ENCODE measurements around the gene TBC1D22B. TPM values are rescaled to one million over a fixed set of nuclear protein-coding genes. Genes with fewer than 3 reads are reported as not detected.
"Not testable (repeated sequence)": the region's sequence is repeated elsewhere in the genome, so short reads cannot be mapped to it uniquely, and the experiment has no call there.

TBC1D22B gene
- total and polyA plus RNA-seq, 9 of the 15 experiments (the other 6 are each of a cell fraction or from before 2014, with no cell fraction given): 4.8 to 24.2 (median 13.5) TPM

DNA sequence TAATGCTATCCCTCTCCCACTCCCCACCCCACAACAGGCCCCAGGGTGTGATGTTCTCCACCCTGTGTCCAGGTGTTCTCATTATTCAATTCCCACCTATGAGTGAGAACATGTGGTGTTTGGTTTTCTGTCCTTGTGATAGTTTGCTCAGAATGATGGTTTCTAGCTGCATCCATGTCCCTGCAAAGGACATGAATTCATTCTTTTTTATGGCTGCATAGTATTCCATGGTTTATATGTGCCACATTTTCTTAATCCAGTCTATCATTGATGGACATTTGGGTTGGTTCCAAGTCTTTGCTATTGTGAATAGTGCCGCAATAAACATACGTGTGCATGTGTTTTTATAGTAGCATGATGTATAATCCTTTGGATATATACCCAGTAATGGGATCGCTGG is 80.7 kb downstream of the TBC1D22B start:
- H3K27ac ChIP-seq (ENCODE audit: extremely low read depth, low read depth, low read length); H4K20me1 ChIP-seq (replicated peaks; ENCODE audit: control insufficient read depth, insufficient read depth, low read length); in situ Hi-C loops (cut with MboI); H3K9me1 ChIP-seq (ENCODE audit: control insufficient read depth, insufficient read depth, low read length); H3K4me2 ChIP-seq (ENCODE audit: insufficient read depth, low read length); H3K36me3 ChIP-seq (ENCODE audit: control insufficient read depth, insufficient read depth, low read length); H3K79me2 ChIP-seq (ENCODE audit: control insufficient read depth, insufficient read depth, low read length); BruUV-seq (replicated peaks); H3K9me3 ChIP-seq (replicated peaks; ENCODE audit: control insufficient read depth, insufficient read depth, low read depth, low read length); CTCF ChIA-PET (ENCODE audit: low intra/inter-chr PET ratio); H2AFZ ChIP-seq (ENCODE audit: low read depth, low read length); H3K9ac ChIP-seq (ENCODE audit: insufficient read depth in 1 of 2, low read depth in 2 of 2, low read length in 2 of 2); POLR2A ChIA-PET; DNase-seq (ENCODE audit: extremely low read depth in 1 of 4, low spot score in 3 of 4); H3K27me3 ChIP-seq (ENCODE audit: control insufficient read depth in 2 of 2, insufficient read depth in 2 of 2, low read length in 2 of 2); H3K4me3 ChIP-seq; FAIRE-seq; intact Hi-C loops (cut with micrococcal nuclease); H3K4me1 ChIP-seq (replicated peaks in 1 of 2; ENCODE audit: control insufficient read depth in 2 of 2, insufficient read depth in 2 of 2, low read length in 2 of 2); ATAC-seq: not testable (repeated sequence)
- TF ChIP-seq ZNF146 (CRISPR knock-in tag; IDR thresholded peaks at IDR 0.05; ENCODE audit: unreplicated experiment) (peak; percentile 46), BCOR (IDR thresholded peaks at IDR 0.05) (0 out of 2 replicates have a peak, but pooled peaks have one; percentile 9)
- WGBS (ENCODE audit: insufficient coverage, low coverage, missing lambda C conversion rate): 35% methylated on average over 3 of the region's 3 CpGs

DNA sequence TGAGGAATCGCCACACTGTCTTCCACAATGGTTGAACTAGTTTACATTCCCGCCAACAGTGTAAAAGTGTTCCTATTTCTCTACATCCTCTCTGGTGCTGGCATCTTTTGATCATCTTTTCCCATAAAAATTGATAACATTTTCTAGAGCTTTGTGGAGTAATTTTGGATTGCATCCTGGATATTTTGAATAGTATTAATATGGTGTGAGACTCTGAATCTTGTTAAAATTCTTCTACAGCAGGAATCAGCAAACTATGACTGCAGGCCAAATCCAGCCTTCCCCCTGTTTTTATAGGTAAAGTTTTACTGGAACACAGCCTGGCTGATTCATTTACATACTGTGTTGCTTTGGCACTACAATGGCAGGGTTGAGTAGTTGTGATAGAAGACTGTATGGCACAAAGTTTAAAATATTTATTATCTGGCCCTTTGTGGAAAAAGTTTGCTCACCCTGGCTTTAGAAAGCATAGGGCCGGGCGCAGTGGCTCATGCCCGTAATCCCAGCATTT is 81.2 kb downstream of the TBC1D22B start:
- Histone ChIP-seq H3K4me1 (replicated peaks in 1 of 2; ENCODE audit: control insufficient read depth in 2 of 2, insufficient read depth in 2 of 2, low read length in 2 of 2) (no peaks in the 10 kb centered on the region), H3K9ac (ENCODE audit: insufficient read depth in 1 of 2, low read depth in 2 of 2, low read length in 2 of 2) (no peak overlapping the region), H3K27ac (ENCODE audit: extremely low read depth, low read depth, low read length) (no peak overlapping the region), H3K4me2 (ENCODE audit: insufficient read depth, low read length) (no peak overlapping the region), H3K9me3 (replicated peaks; ENCODE audit: control insufficient read depth, insufficient read depth, low read depth, low read length) (no peaks in the 10 kb centered on the region), H3K27me3 (ENCODE audit: control insufficient read depth in 2 of 2, insufficient read depth in 2 of 2, low read length in 2 of 2) (peaks cover 8 to 12% of the 10 kb centered on the region in 2 experiments; a peak in 3 of 5 replicates), H3K9me1 (ENCODE audit: control insufficient read depth, insufficient read depth, low read length) (no peaks in the 10 kb centered on the region), H3K36me3 (ENCODE audit: control insufficient read depth, insufficient read depth, low read length) (no peaks in the 10 kb centered on the region), H3K4me3 (no peak overlapping the region), H2AFZ (ENCODE audit: low read depth, low read length) (no peak overlapping the region), H4K20me1 (replicated peaks; ENCODE audit: control insufficient read depth, insufficient read depth, low read length) (no peaks in the 10 kb centered on the region), H3K79me2 (ENCODE audit: control insufficient read depth, insufficient read depth, low read length) (no peaks in the 10 kb centered on the region)
- WGBS (ENCODE audit: insufficient coverage, low coverage, missing lambda C conversion rate): 52% methylated on average over 5 of the region's 5 CpGs
- CTCF ChIA-PET (ENCODE audit: low intra/inter-chr PET ratio): no interaction called here
- ATAC-seq (no peak), DNase-seq (ENCODE audit: extremely low read depth in 1 of 4, low spot score in 3 of 4) (no peak), FAIRE-seq (no peak)
- in situ Hi-C loops (cut with MboI) (no loop called here), intact Hi-C loops (cut with micrococcal nuclease) (no loop called here)
- POLR2A ChIA-PET: interaction anchor here (1.5 kb wide), 1 partner anchor 16 kb away, joined by 4 read pairs; the partner anchor contains the start of gene RNF8
- TF ChIP-seq, protein P1, sequence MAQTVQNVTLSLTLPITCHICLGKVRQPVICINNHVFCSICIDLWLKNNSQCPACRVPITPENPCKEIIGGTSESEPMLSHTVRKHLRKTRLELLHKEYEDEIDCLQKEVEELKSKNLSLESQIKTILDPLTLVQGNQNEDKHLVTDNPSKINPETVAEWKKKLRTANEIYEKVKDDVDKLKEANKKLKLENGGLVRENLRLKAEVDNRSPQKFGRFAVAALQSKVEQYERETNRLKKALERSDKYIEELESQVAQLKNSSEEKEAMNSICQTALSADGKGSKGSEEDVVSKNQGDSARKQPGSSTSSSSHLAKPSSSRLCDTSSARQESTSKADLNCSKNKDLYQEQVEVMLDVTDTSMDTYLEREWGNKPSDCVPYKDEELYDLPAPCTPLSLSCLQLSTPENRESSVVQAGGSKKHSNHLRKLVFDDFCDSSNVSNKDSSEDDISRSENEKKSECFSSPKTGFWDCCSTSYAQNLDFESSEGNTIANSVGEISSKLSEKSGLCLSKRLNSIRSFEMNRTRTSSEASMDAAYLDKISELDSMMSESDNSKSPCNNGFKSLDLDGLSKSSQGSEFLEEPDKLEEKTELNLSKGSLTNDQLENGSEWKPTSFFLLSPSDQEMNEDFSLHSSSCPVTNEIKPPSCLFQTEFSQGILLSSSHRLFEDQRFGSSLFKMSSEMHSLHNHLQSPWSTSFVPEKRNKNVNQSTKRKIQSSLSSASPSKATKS (CRISPR knock-in tag; IDR thresholded peaks at IDR 0.05): no peak
- peak; percentile 3 for TF ChIP-seq ZNF146 (CRISPR knock-in tag; IDR thresholded peaks at IDR 0.05; ENCODE audit: unreplicated experiment)
- BruUV-seq (replicated peaks): no TSS peak
